Transverse colon (tissue), 3 donors: ENCODE measurements around the gene PRG2.

ENCODE experiments used
- EP300 ChIP-seq: sonication (generic); formaldehyde crosslinking; IDR thresholded peaks from one replicate; pipeline ENCODE4 v1.6.1; 2017; ENCODE audit warnings: antibody characterized with exemption, low read depth
- POLR2AphosphoS5 ChIP-seq, 3 donors: sonication (generic); formaldehyde crosslinking; IDR thresholded peaks; one replicate each; pipeline ENCODE4 v1.6.1; 2016; ENCODE audit warnings: antibody characterized with exemption in 3 of 3

DNA sequence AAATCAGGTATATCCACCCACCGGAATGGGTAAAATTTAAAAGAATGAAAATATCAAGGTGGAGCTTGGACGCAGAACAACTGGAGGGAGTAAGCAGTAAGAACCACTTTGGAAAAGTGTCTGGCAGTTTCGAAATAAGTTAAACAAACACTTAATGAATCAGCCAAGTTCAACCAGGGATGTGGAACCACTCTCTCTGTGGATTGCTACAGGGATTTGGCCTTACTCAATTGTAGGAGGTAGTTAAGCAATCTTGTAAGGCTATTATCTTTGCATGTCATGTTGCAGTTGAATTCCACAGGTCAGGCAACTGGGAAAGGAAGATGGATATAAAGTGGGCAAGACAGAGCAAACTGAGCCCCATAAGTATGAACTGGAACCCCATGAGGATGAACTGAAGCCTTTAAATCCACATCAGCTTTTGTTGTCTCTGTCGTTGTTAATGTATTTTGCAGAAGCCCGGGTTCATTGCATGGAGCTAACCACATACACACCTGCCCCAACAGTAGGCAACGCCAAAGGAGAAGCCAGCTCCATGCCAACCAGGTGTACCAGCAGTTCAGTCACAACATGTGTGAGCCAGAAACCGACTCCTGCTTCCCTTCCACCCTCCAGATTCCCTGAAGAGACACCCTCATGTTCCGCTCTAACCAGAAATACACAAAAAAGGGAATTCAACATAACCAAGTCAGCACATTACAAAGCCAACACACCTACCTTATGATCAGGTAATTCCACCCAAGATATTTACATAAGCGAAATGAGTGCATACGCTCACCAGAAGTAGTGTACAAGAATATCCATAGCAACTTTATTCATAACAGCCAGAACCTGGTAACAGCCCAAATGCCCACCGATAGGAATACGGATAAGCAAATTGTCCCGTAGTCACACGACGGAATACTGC lies 44.4 kb upstream of the PRG2 start:
- TF ChIP-seq EP300 (peak; percentile 12), POLR2AphosphoS5 (IDR thresholded peaks at IDR 0.05) (peak; percentile 32 to 71 (median 49))
